Measurements from ENCODE around the gene KCNK17. TPM values are rescaled to one million over a fixed set of nuclear protein-coding genes. Genes with fewer than 3 reads are reported as not detected.

Gene KCNK17
- total RNA-seq, 1 experiment from 2014 or later = not detected

- no peaks in the 10 kb centered on the region for H3K36me3 ChIP-seq (ENCODE audit: low read depth, low read length)
- intact Hi-C loops (cut with micrococcal nuclease) = loop anchor here (5.0 to 10.0 kb wide), 2 partner anchors 1500 to 1968 kb away; no protein-coding TSS in a partner anchor
- no peaks in the 10 kb centered on the region for H3K4me1 ChIP-seq (ENCODE audit: insufficient read depth, low read length)
- no peaks in the 10 kb centered on the region for H3F3A ChIP-seq (ENCODE audit: low read length, unreplicated experiment)
- H3K27me3 ChIP-seq (ENCODE audit: low read length) = peaks cover 28% of the 10 kb centered on the region
- no peak overlapping the region for H3K27ac ChIP-seq (ENCODE audit: low read length)
- no peak overlapping the region for H3K9ac ChIP-seq (ENCODE audit: low read length)
- no peak for ATAC-seq
- H3K79me2 ChIP-seq (ENCODE audit: low read length) = no peaks in the 10 kb centered on the region
- H3K9me2 ChIP-seq (replicated peaks; ENCODE audit: low read length) = no peaks in the 10 kb centered on the region
- CTCF ChIA-PET = no interaction called here
- no peak overlapping the region for H2AFZ ChIP-seq (ENCODE audit: low read length)
- no peak overlapping the region for H3K4me3 ChIP-seq (ENCODE audit: low read length)
- no peak overlapping the region for H3K4me2 ChIP-seq (ENCODE audit: low read length)
- no TSS peak for BruUV-seq (replicated peaks)
- no peaks in the 10 kb centered on the region for H3K9me3 ChIP-seq (ENCODE audit: low read length)
- DNase-seq = no peak
- no peaks in the 10 kb centered on the region for H4K20me1 ChIP-seq (ENCODE audit: low read length)
- TF ChIP-seq EZH2phosphoT487 (IDR thresholded peaks at IDR 0.05; ENCODE audit: borderline replicate concordance, low read length) (no peak), EZH2 (IDR thresholded peaks at IDR 0.05; ENCODE audit: low read length, unreplicated experiment) (no peak)
- TF ChIP-seq, protein P1, sequence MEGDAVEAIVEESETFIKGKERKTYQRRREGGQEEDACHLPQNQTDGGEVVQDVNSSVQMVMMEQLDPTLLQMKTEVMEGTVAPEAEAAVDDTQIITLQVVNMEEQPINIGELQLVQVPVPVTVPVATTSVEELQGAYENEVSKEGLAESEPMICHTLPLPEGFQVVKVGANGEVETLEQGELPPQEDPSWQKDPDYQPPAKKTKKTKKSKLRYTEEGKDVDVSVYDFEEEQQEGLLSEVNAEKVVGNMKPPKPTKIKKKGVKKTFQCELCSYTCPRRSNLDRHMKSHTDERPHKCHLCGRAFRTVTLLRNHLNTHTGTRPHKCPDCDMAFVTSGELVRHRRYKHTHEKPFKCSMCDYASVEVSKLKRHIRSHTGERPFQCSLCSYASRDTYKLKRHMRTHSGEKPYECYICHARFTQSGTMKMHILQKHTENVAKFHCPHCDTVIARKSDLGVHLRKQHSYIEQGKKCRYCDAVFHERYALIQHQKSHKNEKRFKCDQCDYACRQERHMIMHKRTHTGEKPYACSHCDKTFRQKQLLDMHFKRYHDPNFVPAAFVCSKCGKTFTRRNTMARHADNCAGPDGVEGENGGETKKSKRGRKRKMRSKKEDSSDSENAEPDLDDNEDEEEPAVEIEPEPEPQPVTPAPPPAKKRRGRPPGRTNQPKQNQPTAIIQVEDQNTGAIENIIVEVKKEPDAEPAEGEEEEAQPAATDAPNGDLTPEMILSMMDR (conservative IDR thresholded peaks at IDR 0.05; ENCODE audit: low read depth, low read length) = no peak
- POLR2A ChIA-PET (ENCODE audit: unreplicated experiment) = no interaction called here
These were observed 33.0 kb upstream of the KCNK17 start for GRCh38 chr6:39347206-39347605.

DNA sequence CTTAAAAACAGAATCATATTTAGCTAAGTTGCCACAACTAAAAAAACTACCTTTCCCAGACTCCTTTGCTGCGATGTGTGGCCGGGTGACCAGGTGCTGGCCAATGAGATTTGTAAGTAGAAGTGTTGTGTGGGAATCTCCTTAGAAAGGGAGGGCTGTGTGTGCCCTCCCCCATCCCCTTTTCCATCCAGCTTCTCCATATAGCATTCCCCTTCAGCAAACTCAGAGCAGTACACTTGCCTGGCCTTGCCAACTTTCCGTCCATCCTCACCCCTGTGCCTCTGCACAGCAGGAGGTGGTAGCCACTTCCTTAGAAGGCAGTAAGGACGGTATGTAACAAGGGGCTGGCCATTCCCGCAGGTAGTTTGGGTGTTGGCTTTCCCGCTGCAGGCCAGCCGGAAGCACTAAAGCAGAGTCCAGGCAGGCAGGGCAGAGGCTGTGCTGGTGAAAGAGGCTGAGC is 30.6 kb upstream of the KCNK17 start:
- BruUV-seq (replicated peaks) = no TSS peak
- ChIA-PET POLR2A (ENCODE audit: unreplicated experiment) (no interaction called here), CTCF (no interaction called here)
- no peak for ATAC-seq
- H3K9me2 ChIP-seq (replicated peaks; ENCODE audit: low read length) = no peaks in the 10 kb centered on the region
- no peaks in the 10 kb centered on the region for H3K36me3 ChIP-seq (ENCODE audit: low read depth, low read length)
- H3K27me3 ChIP-seq (ENCODE audit: low read length) = peaks cover 32% of the 10 kb centered on the region
- intact Hi-C loops (cut with micrococcal nuclease) = loop anchor here (5.0 to 10.0 kb wide), 2 partner anchors 1502 to 1970 kb away; no protein-coding TSS in a partner anchor
- H3K9ac ChIP-seq (ENCODE audit: low read length) = no peak overlapping the region
- DNase-seq = no peak
- H4K20me1 ChIP-seq (ENCODE audit: low read length) = no peaks in the 10 kb centered on the region
- H3K4me3 ChIP-seq (ENCODE audit: low read length) = no peak overlapping the region
- H2AFZ ChIP-seq (ENCODE audit: low read length) = no peak overlapping the region
- no peaks in the 10 kb centered on the region for H3F3A ChIP-seq (ENCODE audit: low read length, unreplicated experiment)
- H3K9me3 ChIP-seq (ENCODE audit: low read length) = no peaks in the 10 kb centered on the region
- H3K79me2 ChIP-seq (ENCODE audit: low read length) = no peaks in the 10 kb centered on the region
- no peak overlapping the region for H3K4me2 ChIP-seq (ENCODE audit: low read length)
- no peaks in the 10 kb centered on the region for H3K4me1 ChIP-seq (ENCODE audit: insufficient read depth, low read length)
- H3K27ac ChIP-seq (ENCODE audit: low read length) = no peak overlapping the region
- TF ChIP-seq EZH2phosphoT487 (IDR thresholded peaks at IDR 0.05; ENCODE audit: borderline replicate concordance, low read length) (no peak), EZH2 (IDR thresholded peaks at IDR 0.05; ENCODE audit: low read length, unreplicated experiment) (no peak)
- TF ChIP-seq, protein P1 (conservative IDR thresholded peaks at IDR 0.05; ENCODE audit: low read depth, low read length) = no peak

DNA sequence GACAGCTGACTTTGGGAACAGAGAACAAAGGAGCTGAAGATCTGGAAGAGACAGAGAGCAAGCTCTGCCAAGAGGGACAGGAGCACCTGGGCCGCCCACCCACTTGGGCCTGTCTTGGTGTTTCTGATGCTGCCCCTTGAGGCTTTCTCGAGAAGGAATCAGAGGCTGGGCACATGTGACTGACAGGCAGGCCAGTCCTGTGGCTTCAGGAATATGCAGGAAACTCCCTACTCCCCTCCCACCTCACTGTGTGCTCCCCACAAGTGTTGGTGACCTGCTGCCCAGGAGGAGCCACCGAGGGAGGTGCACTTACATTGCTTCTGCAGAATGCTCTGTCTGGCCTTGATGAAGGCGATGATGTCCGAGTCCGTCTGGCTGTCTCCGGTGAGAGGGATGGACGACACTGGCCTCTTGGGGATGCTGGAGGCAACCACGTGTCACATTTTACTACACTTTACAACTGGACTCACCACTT is 29.2 kb upstream of the KCNK17 start:
- H3K27me3 ChIP-seq (ENCODE audit: low read length) = peaks cover 36% of the 10 kb centered on the region
- no peak overlapping the region for H3K9ac ChIP-seq (ENCODE audit: low read length)
- no peak overlapping the region for H3K27ac ChIP-seq (ENCODE audit: low read length)
- no peaks in the 10 kb centered on the region for H3K9me2 ChIP-seq (replicated peaks; ENCODE audit: low read length)
- H3K4me1 ChIP-seq (ENCODE audit: insufficient read depth, low read length) = no peaks in the 10 kb centered on the region
- POLR2A ChIA-PET (ENCODE audit: unreplicated experiment) = no interaction called here
- no TSS peak for BruUV-seq (replicated peaks)
- H3K4me3 ChIP-seq (ENCODE audit: low read length) = no peak overlapping the region
- no peaks in the 10 kb centered on the region for H3K79me2 ChIP-seq (ENCODE audit: low read length)
- H4K20me1 ChIP-seq (ENCODE audit: low read length) = no peaks in the 10 kb centered on the region
- ATAC-seq (no peak), DNase-seq (no peak)
- no peaks in the 10 kb centered on the region for H3K36me3 ChIP-seq (ENCODE audit: low read depth, low read length)
- CTCF ChIA-PET = no interaction called here
- no peak overlapping the region for H3K4me2 ChIP-seq (ENCODE audit: low read length)
- TF ChIP-seq, protein P1 (conservative IDR thresholded peaks at IDR 0.05; ENCODE audit: low read depth, low read length) = no peak
- no peak overlapping the region for H2AFZ ChIP-seq (ENCODE audit: low read length)
- H3K9me3 ChIP-seq (ENCODE audit: low read length) = no peaks in the 10 kb centered on the region
- no peaks in the 10 kb centered on the region for H3F3A ChIP-seq (ENCODE audit: low read length, unreplicated experiment)
- intact Hi-C loops (cut with micrococcal nuclease) = loop anchor here (10.0 kb wide), 1 partner anchor 1971 kb away; no protein-coding TSS in a partner anchor

Data from PC-3 (cell line).